Right atrium auricular region (tissue), 2 donors: ENCODE data around the gene ASS1. TPM values are rescaled to one million over a fixed set of nuclear protein-coding genes. Genes with fewer than 3 reads are reported as not detected.

Source experiments
- DNase-seq: peaks from one replicate; pipeline ENCODE4 v3.0.0-alpha.2; 2019; ENCODE audit warnings: low spot score
- H3K27ac ChIP-seq, 2 donors: fragments of 200-600 bp; sonication (generic); 1 replicate in 1 of 2; 2 replicates in 1 of 2; pipeline ENCODE4 v1.5.1; 2016 to 2019
- H3K27me3 ChIP-seq, 2 donors: fragments of 200-600 bp; sonication (generic); one replicate each; pipeline versions ENCODE4 v1.5.1 to v1.6.0; 2017 to 2019
- H3K36me3 ChIP-seq: fragments of 200-600 bp; sonication (generic); one replicate; pipeline ENCODE4 v1.5.1; 2016
- H3K4me1 ChIP-seq, 2 donors: fragments of 200-600 bp; sonication (generic); one replicate each; pipeline versions ENCODE4 v1.5.1 to v1.6.0; 2017 to 2019
- H3K4me3 ChIP-seq, 2 donors: fragments of 200-600 bp; sonication (generic); 1 replicate in 1 of 2; 2 replicates in 1 of 2; pipeline ENCODE4 v1.5.1; 2017 to 2019; ENCODE audit warnings: mild to moderate bottlenecking in 1 of 2, moderate library complexity in 1 of 2
- H3K9me3 ChIP-seq, 2 donors: fragments of 200-600 bp; sonication (generic); one replicate each; pipeline ENCODE4 v1.5.1; 2019
- total RNA-seq, 2 donors: library from RNA; depleted of rRNA; stranded (reverse); fragments of >200 nt; gene quantifications; one replicate each; pipeline ENCODE4 v1.1.0, GENCODE V29; 2016
- TF ChIP-seq, protein P1 (sequence below), 2 donors: fragments of 200-600 bp; sonication (generic); IDR thresholded peaks; one replicate each; pipeline ENCODE4 v1.5.1; 2019; ENCODE audit warnings: antibody characterized with exemption in 2 of 2

ASS1 gene
- total RNA-seq, 2 donors from 2014 or later = 75.3 to 110 TPM

DNA sequence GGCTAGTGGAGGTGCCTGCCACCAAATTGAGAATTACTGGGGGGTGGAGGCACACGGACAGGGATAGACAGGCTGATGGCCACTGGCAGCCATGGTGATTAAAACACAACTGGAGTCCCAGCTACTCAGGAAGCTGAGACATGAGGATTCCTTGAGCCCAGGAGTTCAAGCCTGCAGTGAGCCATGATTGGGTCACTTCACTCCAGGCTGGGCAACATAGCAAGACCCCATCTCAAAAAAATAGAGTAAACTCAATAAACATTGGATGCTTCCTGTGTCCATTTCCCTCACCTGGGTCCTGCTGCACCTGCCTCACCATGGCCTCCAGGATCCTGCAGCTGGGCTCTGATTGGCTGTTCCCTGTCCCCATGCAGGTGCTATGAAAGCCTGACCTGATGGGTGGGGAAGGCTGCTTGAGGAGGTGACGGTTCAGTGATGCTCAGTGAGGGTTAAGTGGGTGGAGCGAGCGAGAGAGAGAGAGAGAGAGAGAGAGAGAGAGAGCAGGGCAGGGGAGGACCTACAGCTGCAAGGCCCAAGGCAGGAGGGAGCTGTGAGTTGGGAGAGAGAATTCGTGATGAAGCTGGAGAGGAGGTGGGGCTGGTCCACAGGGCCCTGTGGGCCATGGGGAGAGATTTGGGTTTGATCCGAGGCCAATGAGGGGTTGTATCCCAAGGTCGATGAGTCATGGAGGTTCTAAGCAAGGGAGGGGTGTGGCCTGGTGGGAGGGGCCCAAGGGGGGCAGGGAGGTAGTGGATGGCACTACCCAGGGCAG lies 97.9 kb downstream of the ASS1 start:
- no peak for DNase-seq
- no peaks in the 10 kb centered on the region for H3K27me3 ChIP-seq
- no peak overlapping the region for H3K4me3 ChIP-seq
- TF ChIP-seq, protein P1, sequence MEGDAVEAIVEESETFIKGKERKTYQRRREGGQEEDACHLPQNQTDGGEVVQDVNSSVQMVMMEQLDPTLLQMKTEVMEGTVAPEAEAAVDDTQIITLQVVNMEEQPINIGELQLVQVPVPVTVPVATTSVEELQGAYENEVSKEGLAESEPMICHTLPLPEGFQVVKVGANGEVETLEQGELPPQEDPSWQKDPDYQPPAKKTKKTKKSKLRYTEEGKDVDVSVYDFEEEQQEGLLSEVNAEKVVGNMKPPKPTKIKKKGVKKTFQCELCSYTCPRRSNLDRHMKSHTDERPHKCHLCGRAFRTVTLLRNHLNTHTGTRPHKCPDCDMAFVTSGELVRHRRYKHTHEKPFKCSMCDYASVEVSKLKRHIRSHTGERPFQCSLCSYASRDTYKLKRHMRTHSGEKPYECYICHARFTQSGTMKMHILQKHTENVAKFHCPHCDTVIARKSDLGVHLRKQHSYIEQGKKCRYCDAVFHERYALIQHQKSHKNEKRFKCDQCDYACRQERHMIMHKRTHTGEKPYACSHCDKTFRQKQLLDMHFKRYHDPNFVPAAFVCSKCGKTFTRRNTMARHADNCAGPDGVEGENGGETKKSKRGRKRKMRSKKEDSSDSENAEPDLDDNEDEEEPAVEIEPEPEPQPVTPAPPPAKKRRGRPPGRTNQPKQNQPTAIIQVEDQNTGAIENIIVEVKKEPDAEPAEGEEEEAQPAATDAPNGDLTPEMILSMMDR (IDR thresholded peaks at IDR 0.05) = no peak
- no peaks in the 10 kb centered on the region for H3K9me3 ChIP-seq
- peaks cover 0 to 5% of the 10 kb centered on the region in 2 donors for H3K4me1 ChIP-seq
- no peaks in the 10 kb centered on the region for H3K36me3 ChIP-seq
- H3K27ac ChIP-seq = no peak overlapping the region

DNA sequence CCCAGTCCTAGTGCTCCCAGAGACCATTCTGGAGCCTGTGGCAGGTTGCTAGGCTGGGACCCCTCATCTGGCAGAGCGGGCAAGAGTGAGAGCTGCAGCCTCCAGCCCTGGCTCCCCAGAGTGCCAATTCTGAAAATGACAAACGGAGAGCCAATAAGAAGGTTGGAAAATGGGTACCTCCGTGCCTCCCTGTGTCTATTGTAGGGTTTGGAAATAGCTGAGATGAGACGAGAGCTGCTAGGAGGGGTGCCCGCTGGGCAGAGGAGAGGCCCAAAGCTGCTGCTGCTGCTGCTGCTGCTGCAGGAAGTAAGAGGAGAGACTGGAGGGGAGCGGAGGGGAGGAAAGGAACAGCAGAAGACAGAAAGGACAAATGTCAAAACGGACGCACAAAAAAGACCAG lies 98.6 kb downstream of the ASS1 start:
- H3K27me3 ChIP-seq = no peaks in the 10 kb centered on the region
- DNase-seq = no peak

GRCh38 chr9:130543859-130544258 lies 99.1 kb downstream of the ASS1 start:
- no peaks in the 10 kb centered on the region for H3K27me3 ChIP-seq
- TF ChIP-seq, protein P1 (IDR thresholded peaks at IDR 0.05) = no peak
- no peak for DNase-seq

More for the DNA sequence above, 98.6 kb downstream of the ASS1 start:
- H3K4me3 ChIP-seq = no peak overlapping the region
- H3K36me3 ChIP-seq = no peaks in the 10 kb centered on the region
- H3K27ac ChIP-seq = no peak overlapping the region
- no peaks in the 10 kb centered on the region for H3K9me3 ChIP-seq
- no peaks in the 10 kb centered on the region for H3K4me1 ChIP-seq
- TF ChIP-seq, protein P1 (IDR thresholded peaks at IDR 0.05) = no peak

GRCh38 chr9:130544364-130544763 lies 99.6 kb downstream of the ASS1 start:
- Histone ChIP-seq H3K4me3 (no peak overlapping the region), H3K9me3 (peaks cover 0 to 3% of the 10 kb centered on the region in 2 donors), H3K27ac (no peak overlapping the region), H3K27me3 (no peaks in the 10 kb centered on the region), H3K36me3 (no peaks in the 10 kb centered on the region), H3K4me1 (no peaks in the 10 kb centered on the region)
- TF ChIP-seq, protein P1 (IDR thresholded peaks at IDR 0.05) = no peak
- DNase-seq = no peak

More at GRCh38 chr9:130543859-130544258, 99.1 kb downstream of the ASS1 start:
- no peak overlapping the region for H3K4me3 ChIP-seq
- H3K27ac ChIP-seq = no peak overlapping the region
- no peaks in the 10 kb centered on the region for H3K4me1 ChIP-seq
- no peaks in the 10 kb centered on the region for H3K9me3 ChIP-seq
- no peaks in the 10 kb centered on the region for H3K36me3 ChIP-seq

DNA sequence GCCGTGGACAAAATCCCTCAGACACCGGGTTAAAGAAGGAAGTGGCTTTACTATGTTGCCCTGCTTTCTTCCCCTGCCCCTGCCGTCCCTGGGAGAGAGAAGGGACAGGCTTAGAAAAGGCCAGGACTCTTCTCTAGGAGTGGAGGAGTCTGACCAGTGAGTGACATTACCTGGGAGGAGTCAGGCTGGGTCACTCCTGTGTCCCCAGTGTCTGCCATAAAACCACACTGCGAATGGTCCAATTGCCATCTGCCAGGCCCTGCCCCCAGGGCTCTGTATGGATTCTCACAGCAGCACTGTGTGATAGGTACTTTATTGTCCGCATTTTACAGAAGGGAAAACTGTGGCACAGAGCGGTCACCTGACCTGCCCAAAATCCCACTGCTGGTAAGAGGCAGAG lies 103.3 kb downstream of the ASS1 start:
- Histone ChIP-seq H3K9me3 (peaks cover 0 to 3% of the 10 kb centered on the region in 2 donors), H3K36me3 (no peaks in the 10 kb centered on the region), H3K27ac (no peak overlapping the region), H3K27me3 (no peaks in the 10 kb centered on the region), H3K4me1 (no peaks in the 10 kb centered on the region), H3K4me3 (no peak overlapping the region)
- TF ChIP-seq, protein P1 (IDR thresholded peaks at IDR 0.05) = no peak
- no peak for DNase-seq
